OCI-LY7 (cell line): Measurements from ENCODE around the gene SNX10. TPM values are rescaled to one million over a fixed set of nuclear protein-coding genes. Genes with fewer than 3 reads are reported as not detected.

Source experiments
- BruUV-seq: library from RNA; stranded (reverse); fragments of 400-500 nt; replicated peaks from 2 replicates; lab custom pipeline; 2021; lab: Mats Ljungman, UMichigan
- CTCF ChIA-PET: fragments of 300-600 bp; sonication (Branson Sonifier 250); formaldehyde crosslinking; loops from one replicate; lab custom pipeline; 2022; ENCODE audit warnings: antibody characterized with exemption; ENCODE audit not compliant: unreplicated experiment; lab: Charles Lee
- POLR2A ChIA-PET: fragments of 300-600 bp; sonication (Branson Sonifier 250); formaldehyde crosslinking; loops from one replicate; lab custom pipeline; 2022; ENCODE audit warnings: antibody characterized with exemption; lab: Charles Lee
- DNase-seq: peaks from one replicate; pipeline ENCODE4 v3.0.0-alpha.2; 2015; ENCODE audit warnings: low spot score
- H2AFZ ChIP-seq: fragments of 200-600 bp; sonication (generic), shearing (Covaris generic); 2 replicates; pipeline ENCODE4 v1.6.1; 2014; ENCODE audit warnings: mild to moderate bottlenecking, antibody characterized with exemption, low read length, moderate library complexity
- H3K27ac ChIP-seq: fragments of 200-600 bp; sonication (generic); 2 replicates; pipeline ENCODE4 v1.5.1; 2014; ENCODE audit warnings: mixed run types, low read depth, mild to moderate bottlenecking, moderate library complexity, low read length, inconsistent platforms; ENCODE audit not compliant: poor library complexity, severe bottlenecking
- H3K36me3 ChIP-seq: fragments of 200-600 bp; sonication (generic); 2 replicates; pipeline ENCODE4 v1.6.1; 2014; ENCODE audit warnings: mild to moderate bottlenecking, antibody characterized with exemption, low read length, moderate library complexity, mixed read lengths; ENCODE audit not compliant: insufficient read depth
- H3K4me1 ChIP-seq: fragments of 200-600 bp; sonication (generic); 2 replicates; pipeline ENCODE4 v1.5.1; 2014; ENCODE audit warnings: mild to moderate bottlenecking, low read length; ENCODE audit not compliant: insufficient read depth, poor library complexity, severe bottlenecking
- H3K4me2 ChIP-seq: fragments of 200-600 bp; sonication (generic); 2 replicates; pipeline ENCODE4 v1.6.1; 2014; ENCODE audit warnings: mild to moderate bottlenecking, low read length
- H3K4me3 ChIP-seq: fragments of 200-600 bp; sonication (generic); 2 replicates; pipeline ENCODE4 v1.5.1; 2014; ENCODE audit warnings: mild to moderate bottlenecking, low read depth, low read length; ENCODE audit not compliant: poor library complexity, severe bottlenecking
- H3K79me2 ChIP-seq: fragments of 200-600 bp; sonication (generic); 2 replicates; pipeline ENCODE4 v1.6.1; 2016; ENCODE audit warnings: low read depth, mild to moderate bottlenecking, low read length, moderate library complexity, mixed read lengths; ENCODE audit not compliant: insufficient read depth
- H3K9me2 ChIP-seq: fragments of 200-600 bp; sonication (generic); 2 replicates; pipeline ENCODE4 v1.6.1; 2016; ENCODE audit warnings: mild to moderate bottlenecking, low read length, mixed read lengths; ENCODE audit not compliant: insufficient read depth
- H3K9me3 ChIP-seq: fragments of 200-600 bp; sonication (generic); 2 replicates; pipeline ENCODE4 v1.6.1; 2014; ENCODE audit warnings: mild to moderate bottlenecking, mixed run types, low read length, mixed read lengths
- H4K20me1 ChIP-seq: fragments of 200-600 bp; sonication (generic); 2 replicates; pipeline ENCODE4 v1.6.1; 2014; ENCODE audit warnings: mild to moderate bottlenecking, antibody characterized with exemption, low read length, moderate library complexity, mixed read lengths; ENCODE audit not compliant: insufficient read depth
- EZH2phosphoT487 ChIP-seq: fragments of 200-600 bp; sonication (generic); IDR thresholded peaks from 2 replicates; pipeline ENCODE4 v1.6.1; 2018; ENCODE audit warnings: low read depth, borderline replicate concordance, mild to moderate bottlenecking, mixed run types, antibody characterized with exemption, low read length, moderate library complexity, mixed read lengths
- intact Hi-C: fragments of 100-400 bp; cut with micrococcal nuclease; formaldehyde crosslinking; loops from one replicate; pipeline ENCODE4 v1.10.0; 2022; ENCODE audit not compliant: unreplicated experiment
- total RNA-seq, 2 experiments: library from RNA; depleted of rRNA in 1 of 2; stranded (reverse); fragments of >200 nt in 1 of 2; shearing (Covaris generic) in 1 of 2; gene quantifications; 2 replicates each; pipeline ENCODE4 v1.2.3, GENCODE V29; 2014 to 2022
- TF ChIP-seq, protein P1 (sequence below): fragments of 200-600 bp; sonication (generic); conservative IDR thresholded peaks from 2 replicates; pipeline ENCODE4 v1.5.1; 2014; ENCODE audit warnings: mild to moderate bottlenecking, antibody characterized with exemption, low read length, moderate library complexity, mixed read lengths

SNX10 gene
- total RNA-seq, 2 experiments from 2014 or later: 14.3 to 32.9 TPM

DNA sequence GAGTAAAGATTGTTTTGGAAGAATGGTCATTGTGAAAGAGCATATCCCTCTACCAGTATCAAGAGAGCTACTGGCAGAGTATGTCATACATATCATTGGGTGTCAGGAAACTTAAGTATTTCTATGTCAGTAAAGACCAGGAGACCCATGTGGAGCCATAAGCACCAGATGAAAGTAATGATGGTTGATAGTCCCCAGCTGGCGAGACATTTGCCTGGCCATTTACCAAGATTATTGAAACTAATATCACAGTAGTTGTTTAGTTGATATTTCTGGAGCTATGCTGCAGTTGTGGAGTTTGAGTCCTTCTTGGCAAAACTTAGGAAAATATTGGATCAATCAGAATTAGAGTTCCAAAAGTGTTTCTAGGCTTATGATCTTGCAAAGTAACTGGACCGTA is 114.8 kb downstream of the SNX10 start:
- no peak overlapping the region for H2AFZ ChIP-seq
- H3K4me2 ChIP-seq: no peak overlapping the region
- H3K9me3 ChIP-seq: no peaks in the 10 kb centered on the region
- no peaks in the 10 kb centered on the region for H3K36me3 ChIP-seq
- ChIA-PET POLR2A (no interaction called here), CTCF (no interaction called here)
- no peaks in the 10 kb centered on the region for H3K9me2 ChIP-seq
- TF ChIP-seq, protein P1, sequence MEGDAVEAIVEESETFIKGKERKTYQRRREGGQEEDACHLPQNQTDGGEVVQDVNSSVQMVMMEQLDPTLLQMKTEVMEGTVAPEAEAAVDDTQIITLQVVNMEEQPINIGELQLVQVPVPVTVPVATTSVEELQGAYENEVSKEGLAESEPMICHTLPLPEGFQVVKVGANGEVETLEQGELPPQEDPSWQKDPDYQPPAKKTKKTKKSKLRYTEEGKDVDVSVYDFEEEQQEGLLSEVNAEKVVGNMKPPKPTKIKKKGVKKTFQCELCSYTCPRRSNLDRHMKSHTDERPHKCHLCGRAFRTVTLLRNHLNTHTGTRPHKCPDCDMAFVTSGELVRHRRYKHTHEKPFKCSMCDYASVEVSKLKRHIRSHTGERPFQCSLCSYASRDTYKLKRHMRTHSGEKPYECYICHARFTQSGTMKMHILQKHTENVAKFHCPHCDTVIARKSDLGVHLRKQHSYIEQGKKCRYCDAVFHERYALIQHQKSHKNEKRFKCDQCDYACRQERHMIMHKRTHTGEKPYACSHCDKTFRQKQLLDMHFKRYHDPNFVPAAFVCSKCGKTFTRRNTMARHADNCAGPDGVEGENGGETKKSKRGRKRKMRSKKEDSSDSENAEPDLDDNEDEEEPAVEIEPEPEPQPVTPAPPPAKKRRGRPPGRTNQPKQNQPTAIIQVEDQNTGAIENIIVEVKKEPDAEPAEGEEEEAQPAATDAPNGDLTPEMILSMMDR: no peak
- no peak for TF ChIP-seq EZH2phosphoT487
- no peak overlapping the region for H3K4me3 ChIP-seq
- intact Hi-C loops: no loop called here
- no TSS peak for BruUV-seq
- H3K27ac ChIP-seq: no peak overlapping the region
- no peaks in the 10 kb centered on the region for H3K79me2 ChIP-seq
- H3K4me1 ChIP-seq: peaks cover 8% of the 10 kb centered on the region
- no peaks in the 10 kb centered on the region for H4K20me1 ChIP-seq
- DNase-seq: no peak

DNA sequence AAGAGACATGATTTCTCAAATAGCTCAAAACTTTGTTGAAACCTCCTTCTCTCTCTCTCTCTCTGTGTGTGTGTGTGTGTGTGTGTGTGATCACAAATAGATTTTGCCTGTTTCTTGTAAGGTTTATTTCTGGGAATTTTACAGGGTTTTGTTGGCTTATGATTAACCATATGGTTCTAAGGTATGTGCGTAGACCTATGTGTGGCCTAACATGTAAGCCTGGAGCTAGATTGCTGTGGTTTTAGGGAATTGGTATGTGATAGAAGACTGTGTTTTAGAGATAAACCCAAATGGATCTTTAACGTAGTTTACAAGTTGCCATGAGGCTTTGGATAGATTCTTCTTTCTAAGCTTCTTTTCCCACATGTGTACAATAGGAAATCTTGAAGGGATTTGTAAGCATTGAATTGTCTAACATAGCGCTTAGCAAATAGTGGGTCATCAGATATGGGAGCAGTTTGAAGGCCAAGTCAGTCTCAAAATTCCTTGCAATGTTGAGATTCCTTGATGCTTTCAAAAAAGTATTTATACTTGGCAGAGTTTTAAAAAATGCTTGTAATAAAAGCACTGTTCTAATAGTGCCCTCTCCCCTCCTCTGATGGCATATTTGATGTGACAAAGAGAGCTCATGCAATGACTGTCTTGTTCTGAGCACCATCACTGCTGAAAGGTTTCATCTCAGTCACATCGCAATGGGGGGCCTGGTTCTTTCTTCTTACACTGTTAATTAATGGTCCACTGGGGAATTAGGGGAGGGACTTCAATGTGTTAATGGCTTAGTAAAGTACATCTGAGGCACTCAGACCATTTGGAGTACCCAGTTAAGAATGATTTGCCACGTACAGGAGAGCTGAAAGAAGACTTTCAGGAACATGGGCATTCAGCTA is 118.2 kb downstream of the SNX10 start:
- Histone ChIP-seq H3K4me2 (no peak overlapping the region), H3K4me1 (no peaks in the 10 kb centered on the region), H3K27ac (no peak overlapping the region), H3K79me2 (no peaks in the 10 kb centered on the region), H4K20me1 (no peaks in the 10 kb centered on the region), H3K36me3 (no peaks in the 10 kb centered on the region), H2AFZ (no peak overlapping the region), H3K9me2 (no peaks in the 10 kb centered on the region), H3K9me3 (no peaks in the 10 kb centered on the region), H3K4me3 (no peak overlapping the region)
- no TSS peak for BruUV-seq
- CTCF ChIA-PET: interaction anchor here (0.6 kb wide), 1 partner anchor 101 kb away, joined by 3 read pairs; no protein-coding TSS in a partner anchor
- intact Hi-C loops: no loop called here
- no peak for DNase-seq
- no peak for TF ChIP-seq EZH2phosphoT487
- TF ChIP-seq, protein P1: no peak
- POLR2A ChIA-PET: interaction anchor here (0.5 to 1.5 kb wide), 9 partner anchors 10 to 260 kb away, joined by 3 to 6 read pairs (median 3); no protein-coding TSS in a partner anchor
